NCI-H345 (cell line): ENCODE data around the gene RASA3.
"Not testable (repeated sequence)": the region's sequence is repeated elsewhere in the genome, so short reads cannot be mapped to it uniquely, and the experiment has no call there.

Experiments used
- DNase-seq: peaks from one replicate; lab custom pipeline; 2025; lab: John Stamatoyannopoulos, UW

Gene RASA3

GRCh38 chr13:114112826-114113322, 19.5 kb downstream of the RASA3 start:
- DNase-seq, result no peak

DNA sequence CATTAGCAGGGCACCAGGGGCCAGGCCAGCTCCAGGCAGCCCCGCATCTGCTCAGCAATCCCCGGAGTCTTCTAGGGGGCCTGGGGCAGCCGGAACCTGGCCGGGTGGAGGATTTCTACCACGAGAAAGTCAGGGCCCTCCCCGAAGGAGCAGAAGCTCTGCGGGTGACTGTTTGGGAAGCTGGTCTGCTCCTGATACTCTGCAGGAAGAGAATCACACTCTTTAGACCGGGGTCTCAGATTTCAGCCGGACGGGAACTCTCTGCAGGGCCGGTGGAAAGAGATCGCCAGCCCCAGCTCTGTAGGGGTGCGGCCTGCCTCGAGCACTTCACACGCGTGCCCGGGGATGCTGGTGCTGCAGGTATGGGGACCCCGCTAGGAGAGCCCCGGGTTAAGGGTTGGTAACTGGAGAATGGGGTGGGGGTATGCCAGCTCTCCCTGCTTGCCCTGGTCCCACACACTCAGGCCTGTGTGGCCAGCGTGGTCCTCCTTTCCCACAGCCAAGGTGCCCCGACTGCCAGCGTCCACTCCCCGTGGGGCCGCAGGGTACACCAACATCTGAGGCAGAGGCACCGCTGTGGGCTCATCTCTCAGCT, 20.1 kb downstream of the RASA3 start:
- no peak for DNase-seq

DNA sequence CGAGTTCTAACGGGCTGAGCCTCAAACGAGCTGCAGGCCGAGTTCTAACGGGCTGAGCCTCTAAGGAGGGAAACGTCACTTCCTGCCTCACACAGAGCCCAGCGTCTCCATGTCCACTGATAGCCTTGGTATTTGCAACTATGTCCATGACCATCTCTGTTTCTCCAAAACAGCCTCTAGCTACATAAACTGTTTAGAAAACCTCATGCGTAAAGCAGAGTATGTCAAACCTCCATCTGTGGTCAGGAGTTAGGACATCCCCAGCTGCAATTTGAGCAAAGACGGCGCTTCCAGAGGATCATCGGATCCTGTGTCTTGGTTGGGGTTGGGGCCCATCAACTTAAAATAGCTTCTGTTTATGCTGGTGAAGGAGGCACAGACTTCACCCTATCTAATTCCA, 20.8 kb downstream of the RASA3 start:
- DNase-seq, result no peak

DNA sequence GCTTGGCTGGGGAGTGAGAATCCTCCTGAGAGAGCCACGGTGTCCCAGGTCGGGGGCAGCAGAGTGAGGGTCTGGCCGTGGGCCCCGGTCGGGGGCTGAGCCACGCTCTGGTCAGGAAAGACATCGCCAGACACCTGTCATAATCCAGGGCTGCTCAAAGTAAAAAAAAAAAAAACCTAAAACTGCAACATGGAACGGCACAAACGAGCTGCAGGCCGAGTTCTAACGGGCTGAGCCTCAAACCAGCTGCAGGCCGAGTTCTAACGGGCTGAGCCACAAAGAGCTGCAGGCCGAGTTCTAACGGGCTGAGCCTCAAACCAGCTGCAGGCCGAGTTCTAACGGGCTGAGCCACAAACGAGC, 21.6 kb downstream of the RASA3 start:
- DNase-seq, result not testable (repeated sequence)

DNA sequence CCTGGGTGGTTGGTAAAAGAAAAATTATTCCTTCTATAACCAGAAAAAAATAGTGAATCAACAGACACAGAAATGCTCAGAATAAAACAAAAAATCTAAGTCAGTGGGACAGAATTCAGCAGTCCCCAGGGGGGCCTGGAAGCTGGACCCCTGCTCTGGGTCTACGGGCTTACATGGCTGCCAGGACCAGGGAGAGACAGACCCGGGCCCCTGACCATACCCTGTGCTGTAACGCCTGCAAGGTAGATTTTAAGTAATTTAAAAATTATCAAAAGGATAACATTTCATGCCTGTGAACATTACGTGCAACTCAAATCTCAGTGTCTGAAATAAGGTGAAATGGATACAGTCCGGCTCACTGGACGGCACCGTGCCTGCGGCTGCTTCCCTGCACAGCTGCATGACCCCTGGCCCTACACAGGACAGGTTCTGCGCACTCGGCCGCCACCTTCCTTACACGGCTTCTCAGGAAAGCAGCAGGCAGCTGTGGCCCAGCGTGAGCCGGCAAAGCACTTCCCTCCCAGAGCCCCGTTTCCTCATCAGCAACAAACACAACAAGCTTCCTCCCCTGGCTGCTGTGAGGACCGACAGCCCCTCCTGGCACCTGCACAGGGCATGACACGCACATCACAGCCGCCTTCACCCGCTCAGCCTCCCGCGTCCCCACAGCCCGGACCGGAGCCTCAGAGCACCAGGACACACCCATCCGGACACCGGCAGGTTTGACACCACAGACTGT, 22.2 kb downstream of the RASA3 start:
- DNase-seq, result peak; percentile 25

DNA sequence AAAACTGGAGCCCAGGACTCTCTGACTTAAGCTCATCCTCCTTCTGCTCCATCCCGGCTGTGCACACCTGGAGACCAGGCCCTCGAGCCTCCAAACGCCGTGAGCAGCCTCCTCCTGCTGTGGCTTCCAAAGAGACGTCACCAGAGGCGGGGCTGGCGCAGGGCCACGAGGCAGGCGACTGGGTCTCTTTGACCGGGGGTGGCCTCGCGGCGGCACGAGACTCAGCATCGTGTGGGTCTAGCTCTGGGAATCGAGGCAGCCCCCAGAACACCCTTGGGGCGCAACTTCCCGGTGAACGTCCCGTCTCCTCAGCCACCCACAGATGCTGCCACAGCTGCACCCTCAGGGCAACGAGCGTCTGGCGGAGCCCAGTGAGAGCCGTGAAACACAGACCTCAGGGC, 22.8 kb downstream of the RASA3 start:
- DNase-seq, result peak; percentile 93

DNA sequence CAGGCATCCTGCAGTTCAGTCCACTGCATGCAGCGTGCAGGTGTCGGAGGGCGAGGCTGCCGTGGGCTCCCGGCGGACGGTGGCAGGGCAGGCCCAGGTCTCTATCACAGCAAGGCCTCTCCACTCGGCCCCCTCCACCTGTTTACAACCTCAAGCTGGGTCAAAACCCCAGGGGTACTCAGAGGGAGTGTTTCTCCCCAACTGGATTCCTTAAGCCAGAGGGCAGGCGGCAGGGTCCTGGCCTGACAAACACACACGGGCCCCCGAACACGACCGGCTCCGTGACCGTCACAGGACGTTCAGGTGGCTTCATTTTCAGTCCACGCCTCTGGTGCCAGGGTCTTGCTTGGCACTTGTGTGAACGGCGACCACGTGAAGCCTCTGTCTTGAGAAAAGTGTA, 23.5 kb downstream of the RASA3 start:
- DNase-seq, result no peak

DNA sequence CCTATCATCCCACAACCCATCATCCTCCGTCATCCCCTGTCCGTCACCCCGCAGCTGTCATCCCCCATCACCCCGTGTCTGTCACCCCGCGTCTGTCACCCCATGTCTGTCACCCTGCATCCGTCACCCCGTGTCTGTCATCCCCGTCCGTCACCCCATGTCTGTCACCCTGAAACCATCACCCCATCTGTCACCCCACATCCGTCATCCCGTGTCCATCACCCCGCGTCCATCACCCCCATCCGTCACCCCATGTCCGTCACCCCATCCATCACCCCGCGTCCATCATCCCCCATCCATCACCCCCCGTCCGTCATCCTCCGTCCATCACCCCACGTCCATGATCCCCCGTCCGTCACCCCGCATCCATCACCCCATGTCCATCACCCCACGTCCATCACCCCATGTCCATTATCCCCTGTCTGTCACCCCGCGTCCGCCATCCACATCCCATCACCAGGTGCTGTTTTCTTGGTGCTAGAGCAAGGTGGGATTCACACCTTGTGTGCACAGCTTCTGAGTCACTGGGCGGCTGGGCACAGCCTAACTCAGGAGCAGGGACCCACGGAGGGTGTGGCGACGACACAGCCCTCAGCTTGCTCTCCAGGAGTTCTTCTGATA, 24.2 kb downstream of the RASA3 start:
- DNase-seq, result no peak

DNA sequence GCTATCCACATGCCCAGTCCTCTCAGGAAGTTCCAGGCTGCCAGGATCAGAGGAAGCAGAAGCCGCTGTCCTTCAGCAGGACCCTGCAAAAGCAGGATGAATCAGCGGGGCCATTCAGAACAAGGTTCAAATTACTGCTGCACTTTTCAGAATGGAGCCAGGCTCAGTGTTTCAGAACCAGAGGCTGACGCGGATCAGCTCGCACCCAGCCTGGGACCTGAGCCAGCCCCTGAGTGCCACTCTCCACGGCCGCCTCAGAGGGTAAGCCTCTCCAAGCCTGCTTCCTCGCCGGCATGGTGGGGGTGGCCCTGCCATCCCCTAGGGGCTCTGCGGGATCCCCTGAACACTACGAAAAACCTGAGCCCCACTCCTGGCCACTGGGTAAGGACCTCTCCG, 24.7 kb downstream of the RASA3 start:
- DNase-seq, result no peak

DNA sequence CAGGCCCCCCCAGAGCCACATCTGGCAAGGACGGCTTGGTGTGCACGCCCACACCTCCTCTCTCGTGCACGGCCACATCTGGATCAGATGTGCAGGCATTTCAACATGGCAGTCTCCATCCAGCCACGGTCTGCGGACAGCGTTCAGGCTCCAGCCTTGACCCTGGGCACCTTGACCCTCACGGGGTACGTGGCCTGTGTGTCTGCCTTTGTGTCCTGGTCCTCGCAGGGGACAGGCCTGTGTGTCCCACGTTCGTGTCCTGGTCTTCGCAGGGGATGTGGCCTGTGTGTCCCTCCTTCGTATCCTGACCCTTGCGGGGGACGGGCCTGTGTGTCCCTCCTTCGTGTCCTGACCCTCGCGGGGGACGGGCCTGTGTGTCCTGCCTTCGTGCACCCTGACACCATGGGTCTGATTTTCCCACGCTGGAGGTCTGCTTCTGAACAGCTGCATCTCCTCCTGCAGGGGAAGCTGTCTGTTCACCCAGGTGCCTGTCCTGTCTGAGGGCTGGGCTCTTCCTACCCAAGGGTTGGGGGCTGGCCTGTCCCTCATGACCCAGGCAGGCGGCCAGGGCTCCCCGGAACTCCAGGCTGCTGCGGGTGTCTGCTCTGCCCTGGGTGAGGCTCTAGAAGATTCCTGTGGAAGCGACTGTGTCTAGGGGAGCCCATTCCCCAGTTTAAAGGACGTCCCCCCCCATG, 25.3 kb downstream of the RASA3 start:
- no peak for DNase-seq

DNA sequence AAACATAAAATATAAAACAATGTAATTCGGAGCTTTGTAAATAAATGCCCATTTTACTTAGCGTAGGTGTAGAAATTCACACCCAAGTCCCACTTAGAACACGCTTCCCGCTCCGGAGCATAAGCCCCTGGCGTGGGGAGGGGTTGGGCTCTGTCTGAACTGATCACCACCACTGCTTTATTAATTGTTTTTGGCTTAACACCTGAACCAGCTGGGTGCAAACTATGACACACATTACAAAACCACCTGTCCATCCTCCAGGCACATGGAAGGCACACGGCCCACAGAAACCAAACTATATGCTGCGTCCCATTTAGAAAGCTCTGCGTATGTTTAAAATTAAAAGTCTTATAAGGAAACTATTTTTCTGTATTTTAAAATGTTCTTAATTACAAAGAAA, 25.9 kb downstream of the RASA3 start:
- DNase-seq, result no peak

- DNase-seq, result no peak
Observed at GRCh38 chr13:114105521-114106225, 26.8 kb downstream of the RASA3 start.

DNA sequence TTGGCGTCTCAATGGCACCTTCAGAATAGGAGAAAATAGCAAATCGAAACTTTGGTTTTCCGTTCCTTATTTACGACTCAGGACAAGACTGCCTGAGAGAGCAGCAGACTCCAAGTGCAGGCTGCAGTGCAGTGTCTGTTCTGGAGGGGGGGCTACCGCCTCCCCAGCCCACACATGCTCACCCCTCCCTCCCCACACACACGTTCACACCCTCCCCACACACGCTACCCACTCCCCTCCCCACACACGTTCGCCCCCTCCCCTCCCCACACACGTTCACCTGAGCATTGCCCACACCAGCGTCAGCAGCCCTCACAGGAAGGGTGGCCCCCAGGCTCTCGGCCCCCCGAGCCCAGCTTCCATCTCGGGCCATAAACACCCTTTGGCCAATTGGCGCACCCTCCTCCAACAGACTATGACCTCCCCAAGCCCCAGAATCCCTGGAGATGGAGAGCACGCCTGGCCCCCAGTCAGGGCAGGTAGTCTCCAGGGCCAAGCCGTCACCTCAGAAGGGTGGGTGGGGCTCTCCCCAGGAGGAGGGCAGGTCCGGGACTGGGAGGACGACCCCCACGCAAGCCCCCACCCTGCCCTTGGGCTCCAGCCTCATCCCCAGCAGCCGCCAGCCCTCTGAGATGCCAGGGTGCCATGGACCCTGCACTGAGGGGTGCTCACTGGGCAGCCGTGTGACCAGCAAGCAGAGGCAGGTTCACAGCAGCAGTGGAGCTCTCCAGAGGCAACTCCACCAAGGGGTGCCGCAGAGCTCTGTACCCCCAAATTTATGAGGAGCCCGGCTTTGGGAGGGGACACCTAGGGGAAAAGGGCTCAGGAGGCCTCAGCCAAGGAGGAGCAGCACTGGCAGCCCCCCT, 27.5 kb downstream of the RASA3 start:
- DNase-seq, result no peak

DNA sequence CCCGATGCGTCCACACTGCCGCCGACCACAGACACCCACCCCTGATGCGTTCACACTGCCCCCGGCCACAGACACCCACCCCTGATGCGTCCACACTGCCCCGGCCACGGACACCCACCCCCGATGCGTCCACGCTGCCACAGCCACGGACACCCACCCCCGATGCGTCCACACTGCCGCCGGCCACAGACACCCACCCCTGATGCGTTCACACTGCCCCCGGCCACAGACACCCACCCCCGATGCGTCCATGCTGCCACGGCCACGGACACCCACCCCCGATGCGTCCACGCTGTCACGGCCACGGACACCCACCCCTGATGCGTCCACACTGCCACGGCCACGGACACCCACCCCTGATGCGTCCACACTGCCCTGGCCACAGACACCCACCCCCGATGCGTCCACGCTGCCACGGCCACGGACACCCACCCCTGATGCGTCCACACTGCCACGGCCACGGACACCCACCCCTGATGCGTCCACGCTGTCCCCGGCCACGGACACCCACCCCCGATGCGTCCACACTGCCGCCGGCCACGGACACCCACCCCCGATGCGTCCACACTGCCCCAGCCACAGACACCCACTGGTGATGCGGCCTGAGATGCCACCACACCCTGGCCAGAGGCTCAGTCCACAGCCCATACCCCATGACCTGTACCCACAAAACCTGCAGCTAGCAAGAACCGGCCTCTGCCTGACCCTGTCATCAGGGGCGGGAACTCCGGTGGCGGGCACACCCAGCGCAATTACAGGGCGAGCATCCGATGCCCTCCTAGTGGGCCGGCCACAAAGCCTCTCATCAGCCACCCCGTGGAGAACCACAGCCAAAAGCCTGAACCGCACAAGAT, 28.4 kb downstream of the RASA3 start:
- no peak for DNase-seq

DNA sequence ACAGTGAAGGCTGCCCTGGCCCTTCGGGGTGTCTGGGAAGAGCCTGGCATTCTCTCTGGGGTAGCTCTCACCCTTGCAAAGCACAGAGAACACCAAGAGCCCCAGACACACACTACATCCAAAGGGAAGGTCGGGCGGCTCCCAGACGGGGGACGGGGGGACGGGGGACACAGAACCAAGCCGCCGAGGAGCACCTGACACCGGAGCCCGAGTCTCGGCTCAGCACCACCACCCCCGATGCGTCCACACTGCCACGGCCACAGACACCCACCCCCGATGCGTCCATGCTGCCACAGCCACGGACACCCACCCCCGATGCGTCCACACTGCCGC, 29.2 kb downstream of the RASA3 start:
- not testable (repeated sequence) for DNase-seq

- DNase-seq, result no peak
Observed at GRCh38 chr13:114102521-114103288, 29.7 kb downstream of the RASA3 start.

GRCh38 chr13:114102131-114102520, 30.3 kb downstream of the RASA3 start:
- DNase-seq, result no peak

DNA sequence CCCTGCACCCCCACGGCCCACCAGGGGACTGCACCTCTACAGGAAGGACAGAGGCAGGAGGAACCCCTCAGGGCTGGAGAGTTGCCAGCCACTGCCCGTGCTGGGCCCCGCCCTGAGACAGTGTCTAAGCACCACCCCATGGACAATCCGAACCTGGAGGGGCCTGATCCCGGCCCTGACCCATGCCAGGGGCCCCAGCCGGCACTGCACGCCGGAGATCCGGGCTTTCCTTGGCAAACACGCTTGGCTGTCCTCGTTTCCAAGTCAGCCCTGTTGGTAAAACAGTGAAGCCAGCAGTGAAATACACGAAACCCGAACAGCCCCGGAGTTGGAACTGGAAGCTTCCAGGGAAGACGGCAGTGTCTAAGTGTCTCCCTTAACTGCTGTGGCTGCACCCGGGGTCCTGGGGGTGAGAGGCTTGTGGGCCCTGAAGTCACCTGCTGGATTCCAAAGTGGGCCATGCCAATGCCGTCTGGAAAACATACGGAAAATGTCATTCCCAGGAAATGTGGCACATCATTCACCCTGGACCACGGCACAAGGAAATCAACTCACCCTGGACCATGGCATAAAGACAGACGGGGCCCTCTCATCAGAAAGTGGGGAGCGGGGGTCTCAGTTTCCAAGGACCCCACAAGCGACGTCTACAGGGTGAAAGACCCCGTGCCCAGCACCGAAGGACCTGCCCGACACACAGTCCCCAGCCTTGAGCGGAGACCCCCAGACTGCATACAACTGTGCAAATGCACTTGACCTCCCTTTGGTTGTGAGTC, 30.9 kb downstream of the RASA3 start:
- no peak for DNase-seq
